ENCODE data around the gene STEEP1.
A peak's percentile ranks its signal among the peaks of the same experiment; 100 is the strongest.
"Not testable (repeated sequence)": the region's sequence is repeated elsewhere in the genome, so short reads cannot be mapped to it uniquely, and the experiment has no call there.

The STEEP1 gene

GRCh38 chrX:119529345-119530276 lies 35.6 kb downstream of the STEEP1 start:
- FAIRE-seq = no peak

- no peak for FAIRE-seq
Measured at GRCh38 chrX:119523664-119524184, 41.5 kb downstream of the STEEP1 start.

GRCh38 chrX:119521246-119521645 lies 44.0 kb downstream of the STEEP1 start:
- no peak for FAIRE-seq

GRCh38 chrX:119518371-119518770 lies 46.8 kb downstream of the STEEP1 start:
- FAIRE-seq = no peak

- no peak for FAIRE-seq
Measured at GRCh38 chrX:119516157-119516702, 49.0 kb downstream of the STEEP1 start.

GRCh38 chrX:119512146-119512800 lies 52.9 kb downstream of the STEEP1 start:
- FAIRE-seq = peak; percentile 85

- FAIRE-seq = no peak
Measured at GRCh38 chrX:119507206-119507605, 58.0 kb downstream of the STEEP1 start.

- peak; percentile 61 for FAIRE-seq
Measured at GRCh38 chrX:119505945-119506344, 59.3 kb downstream of the STEEP1 start.

GRCh38 chrX:119505145-119505544 lies 60.1 kb downstream of the STEEP1 start:
- FAIRE-seq = not testable (repeated sequence)

- FAIRE-seq = no peak
Measured at GRCh38 chrX:119503484-119503861, 61.7 kb downstream of the STEEP1 start.

GRCh38 chrX:119502727-119503483 lies 62.3 kb downstream of the STEEP1 start:
- FAIRE-seq = no peak

- no peak for FAIRE-seq
Measured at GRCh38 chrX:119501511-119502148, 63.6 kb downstream of the STEEP1 start.

- no peak for FAIRE-seq
Measured at GRCh38 chrX:119500061-119500800, 65.0 kb downstream of the STEEP1 start.

- FAIRE-seq = no peak
Measured at GRCh38 chrX:119497185-119497584, 68.0 kb downstream of the STEEP1 start.

GRCh38 chrX:119495734-119496726 lies 69.2 kb downstream of the STEEP1 start:
- FAIRE-seq = no peak

GRCh38 chrX:119493851-119494495 lies 71.2 kb downstream of the STEEP1 start:
- not testable (repeated sequence) for FAIRE-seq

GRCh38 chrX:119492463-119492862 lies 72.7 kb downstream of the STEEP1 start:
- no peak for FAIRE-seq

GRCh38 chrX:119489212-119490074 lies 75.8 kb downstream of the STEEP1 start:
- FAIRE-seq = no peak

- FAIRE-seq = no peak
Measured at GRCh38 chrX:119488749-119489148, 76.5 kb downstream of the STEEP1 start.

All from colon (tissue), 2 donors.